Measurements from ENCODE around the gene PRX. TPM values are rescaled to one million over a fixed set of nuclear protein-coding genes. Genes with fewer than 3 reads are reported as not detected.

PRX gene
- total RNA-seq, 2 donors from 2014 or later, result 3.3 to 6.4 TPM

- Histone ChIP-seq H3K36me3 (ENCODE audit: control insufficient read depth, insufficient read depth, low read length) (no peaks in the 10 kb centered on the region), H3K9ac (ENCODE audit: extremely low read depth, low read length, poor library complexity, severe bottlenecking) (no peak overlapping the region), H3K4me1 (ENCODE audit: control insufficient read depth, insufficient read depth, low read length) (no peaks in the 10 kb centered on the region), H3K4me3 (ENCODE audit: low read length) (no peak overlapping the region), H3K27ac (ENCODE audit: low read depth, low read length) (no peak overlapping the region), H3K27me3 (ENCODE audit: control insufficient read depth, insufficient read depth, low read length, poor library complexity, severe bottlenecking) (no peaks in the 10 kb centered on the region), H3K9me3 (ENCODE audit: control insufficient read depth, low read length) (no peaks in the 10 kb centered on the region)
- Mint-ChIP-seq H3K27me3 (ENCODE audit: insufficient read depth) (peaks cover 48% of the 10 kb centered on the region), H3K9me3 (no peaks in the 10 kb centered on the region), H3K4me1 (no peaks in the 10 kb centered on the region), H3K4me3 (no peak overlapping the region), H3K36me3 (ENCODE audit: low read depth) (no peaks in the 10 kb centered on the region), H3K27ac (no peak overlapping the region)
- TF ChIP-seq CTCF (conservative IDR thresholded peaks at IDR 0.05), result no peak
- no peak for DNase-seq
- 91 to 93% methylated on average over 2 of the region's 3 CpGs for WGBS, 2 experiments (ENCODE audit: insufficient coverage in 1 of 2, insufficient read length in 1 of 2)
Observed at GRCh38 chr19:40400559-40400958, 12.6 kb downstream of the PRX start.

GRCh38 chr19:40398417-40399131 is 14.6 kb downstream of the PRX start:
- Mint-ChIP-seq H3K4me3 (no peak overlapping the region), H3K27me3 (ENCODE audit: insufficient read depth) (peaks cover 48% of the 10 kb centered on the region), H3K4me1 (no peaks in the 10 kb centered on the region), H3K36me3 (ENCODE audit: low read depth) (no peaks in the 10 kb centered on the region), H3K27ac (no peak overlapping the region), H3K9me3 (no peaks in the 10 kb centered on the region)
- H3K36me3 ChIP-seq (ENCODE audit: control insufficient read depth, insufficient read depth, low read length), result no peaks in the 10 kb centered on the region
- 89 to 93% methylated on average over 32 to 49 of the region's 49 CpGs for WGBS, 2 experiments (ENCODE audit: insufficient coverage in 1 of 2, insufficient read length in 1 of 2)
- H3K27me3 ChIP-seq (ENCODE audit: control insufficient read depth, insufficient read depth, low read length, poor library complexity, severe bottlenecking), result no peaks in the 10 kb centered on the region
- no peak overlapping the region for H3K4me3 ChIP-seq (ENCODE audit: low read length)
- no peaks in the 10 kb centered on the region for H3K4me1 ChIP-seq (ENCODE audit: control insufficient read depth, insufficient read depth, low read length)
- TF ChIP-seq CTCF (conservative IDR thresholded peaks at IDR 0.05), result no peak
- H3K9me3 ChIP-seq (ENCODE audit: control insufficient read depth, low read length), result no peaks in the 10 kb centered on the region
- DNase-seq, result peak; percentile 96
- no peak overlapping the region for H3K9ac ChIP-seq (ENCODE audit: extremely low read depth, low read length, poor library complexity, severe bottlenecking)
- H3K27ac ChIP-seq (ENCODE audit: low read depth, low read length), result no peak overlapping the region

DNA sequence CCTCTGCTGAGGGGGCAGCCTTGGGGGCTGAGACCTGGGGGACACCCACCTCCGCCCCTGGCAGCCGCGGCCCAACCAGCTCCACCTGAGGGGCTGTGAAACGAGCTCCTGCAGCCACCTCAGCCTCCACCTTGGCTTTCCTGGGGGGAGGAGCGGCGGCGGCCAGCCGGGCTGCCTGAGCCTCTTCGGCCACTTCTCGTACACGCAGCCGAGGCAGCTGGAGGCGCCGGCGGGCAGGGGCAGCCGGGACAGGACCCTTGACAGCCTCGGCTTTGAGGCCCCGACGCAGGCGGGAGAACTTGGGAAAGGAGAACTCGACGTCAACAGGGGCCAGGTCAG is 15.6 kb downstream of the PRX start:
- H3K27ac Mint-ChIP-seq, result no peak overlapping the region
- 89 to 94% methylated on average over 21 to 22 of the region's 22 CpGs for WGBS, 2 experiments (ENCODE audit: insufficient coverage in 1 of 2, insufficient read length in 1 of 2)
- H3K36me3 Mint-ChIP-seq (ENCODE audit: low read depth), result no peaks in the 10 kb centered on the region
- no peaks in the 10 kb centered on the region for H3K9me3 ChIP-seq (ENCODE audit: control insufficient read depth, low read length)
- no peaks in the 10 kb centered on the region for H3K4me1 ChIP-seq (ENCODE audit: control insufficient read depth, insufficient read depth, low read length)
- H3K27me3 Mint-ChIP-seq (ENCODE audit: insufficient read depth), result peaks cover 45% of the 10 kb centered on the region
- no peaks in the 10 kb centered on the region for H3K36me3 ChIP-seq (ENCODE audit: control insufficient read depth, insufficient read depth, low read length)
- H3K4me3 ChIP-seq (ENCODE audit: low read length), result no peak overlapping the region
- TF ChIP-seq CTCF (conservative IDR thresholded peaks at IDR 0.05), result no peak
- H3K27ac ChIP-seq (ENCODE audit: low read depth, low read length), result no peak overlapping the region
- no peaks in the 10 kb centered on the region for H3K9me3 Mint-ChIP-seq
- H3K9ac ChIP-seq (ENCODE audit: extremely low read depth, low read length, poor library complexity, severe bottlenecking), result no peak overlapping the region
- no peak overlapping the region for H3K4me3 Mint-ChIP-seq
- no peaks in the 10 kb centered on the region for H3K27me3 ChIP-seq (ENCODE audit: control insufficient read depth, insufficient read depth, low read length, poor library complexity, severe bottlenecking)
- DNase-seq, result no peak
- H3K4me1 Mint-ChIP-seq, result no peaks in the 10 kb centered on the region
